ENCODE data around the gene NLGN3. TPM values are rescaled to one million over a fixed set of nuclear protein-coding genes. Genes with fewer than 3 reads are reported as not detected.

NLGN3 gene
- total RNA-seq, result 1.3 TPM

- no peak for DNase-seq (ENCODE audit: low read depth in 2 of 3, low spot score in 2 of 3)
These were observed at the start of gene NLGN3 for GRCh38 chrX:71144651-71145050. Gene NLGN3, plus strand, starts transcription at chrX:71144841. Its CDS starts 2,909 bp downstream, at chrX:71147750.

GRCh38 chrX:71095033-71095432 is 49.6 kb upstream of the NLGN3 start:
- DNase-seq (ENCODE audit: low read depth in 2 of 3, low spot score in 2 of 3), result no peak

- DNase-seq (ENCODE audit: low read depth in 2 of 3, low spot score in 2 of 3), result peak; percentile 63 to 91 (median 85)
These were observed 49.1 kb upstream of the NLGN3 start, which contains the start of gene FOXO4 for GRCh38 chrX:71095555-71095980. Gene FOXO4, plus strand, starts transcription at chrX:71095851. Its CDS starts 678 bp downstream, at chrX:71096529.

GRCh38 chrX:71095981-71096759 is 48.5 kb upstream of the NLGN3 start:
- peak in 1 of 3 donors; percentile 59 for DNase-seq (ENCODE audit: low read depth in 2 of 3, low spot score in 2 of 3)

- no peak for DNase-seq (ENCODE audit: low read depth in 2 of 3, low spot score in 2 of 3)
These were observed 47.9 kb upstream of the NLGN3 start for GRCh38 chrX:71096760-71097032.

GRCh38 chrX:71098302-71098701 is 46.3 kb upstream of the NLGN3 start:
- DNase-seq (ENCODE audit: low read depth in 2 of 3, low spot score in 2 of 3), result peak in 2 of 3 donors; percentile 77 to 88

GRCh38 chrX:71098951-71099506 is 45.6 kb upstream of the NLGN3 start:
- no peak for DNase-seq (ENCODE audit: low read depth in 2 of 3, low spot score in 2 of 3)

- DNase-seq (ENCODE audit: low read depth in 2 of 3, low spot score in 2 of 3), result no peak
These were observed 44.9 kb upstream of the NLGN3 start for GRCh38 chrX:71099736-71100135.

- no peak for DNase-seq (ENCODE audit: low read depth in 2 of 3, low spot score in 2 of 3)
These were observed 43.8 kb upstream of the NLGN3 start for GRCh38 chrX:71100581-71101505.

- DNase-seq (ENCODE audit: low read depth in 2 of 3, low spot score in 2 of 3), result no peak
These were observed 42.3 kb upstream of the NLGN3 start for GRCh38 chrX:71102292-71102691.

- peak in 2 of 3 donors; percentile 60 to 84 for DNase-seq (ENCODE audit: low read depth in 2 of 3, low spot score in 2 of 3)
These were observed 41.3 kb upstream of the NLGN3 start for GRCh38 chrX:71103110-71103983.

- DNase-seq (ENCODE audit: low read depth in 2 of 3, low spot score in 2 of 3), result no peak
These were observed 39.0 kb upstream of the NLGN3 start for GRCh38 chrX:71105628-71106027.

- no peak for DNase-seq (ENCODE audit: low read depth in 2 of 3, low spot score in 2 of 3)
These were observed 38.2 kb upstream of the NLGN3 start, which contains the start of gene CXorf65 for GRCh38 chrX:71106427-71106826. Gene CXorf65, minus strand, starts transcription at chrX:71106740. Its CDS starts 184 bp downstream, at chrX:71106556.

- no peak for DNase-seq (ENCODE audit: low read depth in 2 of 3, low spot score in 2 of 3)
These were observed 37.4 kb upstream of the NLGN3 start for GRCh38 chrX:71107245-71107644.

- peak in 1 of 3 donors; percentile 74 for DNase-seq (ENCODE audit: low read depth in 2 of 3, low spot score in 2 of 3)
These were observed 36.8 kb upstream of the NLGN3 start for GRCh38 chrX:71107762-71108360.

GRCh38 chrX:71109051-71109450 is 35.6 kb upstream of the NLGN3 start:
- no peak for DNase-seq (ENCODE audit: low read depth in 2 of 3, low spot score in 2 of 3)

GRCh38 chrX:71111141-71111843 is 33.3 kb upstream of the NLGN3 start, which contains the start of gene IL2RG:
Gene IL2RG, minus strand, starts transcription at chrX:71111577. Its CDS starts 38 bp downstream, at chrX:71111539.
- DNase-seq (ENCODE audit: low read depth in 2 of 3, low spot score in 2 of 3), result peak; percentile 66 to 89 (median 83)

GRCh38 chrX:71111921-71112431 is 32.7 kb upstream of the NLGN3 start:
- peak in 1 of 3 donors; percentile 50 for DNase-seq (ENCODE audit: low read depth in 2 of 3, low spot score in 2 of 3)

GRCh38 chrX:71117358-71117757 is 27.3 kb upstream of the NLGN3 start:
- DNase-seq (ENCODE audit: low read depth in 2 of 3, low spot score in 2 of 3), result no peak
